GM23338 (cell line): Measurements from ENCODE around the gene KCNK3. TPM values are rescaled to one million over a fixed set of nuclear protein-coding genes. Genes with fewer than 3 reads are reported as not detected.

Experiments used
- ATAC-seq: fragments of 200-7000 bp; cut with Tn5 transposase; 3 replicates; pipeline ENCODE4 v1.9.1; 2020
- DNase-seq: peaks from one replicate; pipeline ENCODE4 v3.0.0-alpha.2; 2015; ENCODE audit warnings: low spot score
- H2AFZ ChIP-seq: fragments of 200-600 bp; sonication (generic); 2 replicates; pipeline ENCODE4 v1.8.0; 2016; ENCODE audit warnings: antibody characterized with exemption, mild to moderate bottlenecking, moderate library complexity
- H3F3A ChIP-seq: fragments of 200-600 bp; sonication (generic); replicated peaks from 2 replicates; pipeline ENCODE4 v1.8.0; 2017; ENCODE audit warnings: antibody characterized with exemption, mixed run types, low read depth
- H3K27ac ChIP-seq: fragments of 200-600 bp; sonication (generic); 2 replicates; pipeline ENCODE4 v1.6.1; 2016; ENCODE audit warnings: low read depth
- H3K27me3 ChIP-seq: fragments of 200-600 bp; sonication (generic); 2 replicates; pipeline ENCODE4 v1.8.0; 2016; ENCODE audit warnings: mild to moderate bottlenecking, mixed run types, moderate library complexity; ENCODE audit not compliant: insufficient read depth
- H3K36me3 ChIP-seq: fragments of 200-600 bp; sonication (generic); 2 replicates; pipeline ENCODE4 v1.8.0; 2016; ENCODE audit warnings: mild to moderate bottlenecking; ENCODE audit not compliant: insufficient read depth
- H3K4me1 ChIP-seq: fragments of 200-600 bp; sonication (generic); 2 replicates; pipeline ENCODE4 v1.8.0; 2016; ENCODE audit warnings: mild to moderate bottlenecking, moderate library complexity; ENCODE audit not compliant: insufficient read depth
- H3K4me2 ChIP-seq: fragments of 200-600 bp; sonication (generic); 2 replicates; pipeline ENCODE4 v1.7.1; 2017; ENCODE audit warnings: mixed run types
- H3K4me3 ChIP-seq: fragments of 200-600 bp; sonication (generic); 2 replicates; pipeline ENCODE4 v1.6.1; 2016; ENCODE audit warnings: mixed run types
- H3K79me2 ChIP-seq: fragments of 200-600 bp; sonication (generic); replicated peaks from 2 replicates; pipeline ENCODE4 v1.8.0; 2017; ENCODE audit warnings: mild to moderate bottlenecking; ENCODE audit not compliant: insufficient read depth
- H3K9me2 ChIP-seq: fragments of 200-600 bp; sonication (generic); 2 replicates; pipeline ENCODE4 v1.8.0; 2017; ENCODE audit not compliant: insufficient read depth
- H4K20me1 ChIP-seq: fragments of 200-600 bp; sonication (generic); replicated peaks from 2 replicates; pipeline ENCODE4 v1.8.0; 2017; ENCODE audit warnings: mild to moderate bottlenecking; ENCODE audit not compliant: insufficient read depth
- H3K27ac Mint-ChIP-seq: 2 replicates; pipeline ENCODE4 v1.8.0; 2020; ENCODE audit warnings: inconsistent platforms, mild to moderate bottlenecking, moderate library complexity, mixed read lengths
- H3K27me3 Mint-ChIP-seq: 3 replicates; pipeline ENCODE4 v1.8.0; 2022; ENCODE audit warnings: low read depth, mild to moderate bottlenecking, moderate library complexity, mixed read lengths, inconsistent platforms; ENCODE audit not compliant: insufficient read depth, poor library complexity
- H3K36me3 Mint-ChIP-seq: 3 replicates; pipeline ENCODE4 v1.8.0; 2021; ENCODE audit warnings: low read depth, mild to moderate bottlenecking, inconsistent platforms, moderate library complexity, mixed read lengths
- H3K4me1 Mint-ChIP-seq: 3 replicates; pipeline ENCODE4 v1.8.0; 2020; ENCODE audit warnings: mild to moderate bottlenecking, inconsistent platforms, mixed read lengths
- H3K4me3 Mint-ChIP-seq: 3 replicates; pipeline ENCODE4 v1.8.0; 2021; ENCODE audit warnings: moderate library complexity, mild to moderate bottlenecking, inconsistent platforms, mixed read lengths
- H3K9me3 Mint-ChIP-seq: 3 replicates; pipeline ENCODE4 v1.8.0; 2020; ENCODE audit warnings: moderate library complexity, mild to moderate bottlenecking, inconsistent platforms, mixed read lengths
- CREB1 ChIP-seq: fragments of 250-450 bp; sonication (Bioruptor Pico); IDR thresholded peaks from 2 replicates; pipeline ENCODE4 v1.5.0; 2020; ENCODE audit warnings: low read depth, mild to moderate bottlenecking, moderate library complexity
- CTCF ChIP-seq, 2 experiments: fragments of 200-600 bp in 1 of 2; sonication (generic) in 1 of 2; conservative IDR thresholded peaks; 2 replicates each; pipeline versions ENCODE4 v1.5.1 to v1.6.1; 2016 to 2017; ENCODE audit warnings: antibody characterized with exemption in 2 of 2, low read depth in 2 of 2, mild to moderate bottlenecking in 2 of 2, moderate library complexity in 1 of 2
- EZH2 ChIP-seq: fragments of 200-600 bp; sonication (generic); IDR thresholded peaks from one replicate; pipeline ENCODE4 v1.8.0; 2017; ENCODE audit warnings: antibody characterized with exemption, mild to moderate bottlenecking, low read depth; ENCODE audit not compliant: unreplicated experiment
- JUNB ChIP-seq: IDR thresholded peaks from one replicate; pipeline ENCODE4 v1.6.1; 2016; ENCODE audit warnings: antibody characterized with exemption; ENCODE audit not compliant: unreplicated experiment
- NANOG ChIP-seq: IDR thresholded peaks from 2 replicates; pipeline ENCODE4 v1.6.1; 2016; ENCODE audit warnings: antibody characterized with exemption, borderline replicate concordance
- POLR2AphosphoS5 ChIP-seq: IDR thresholded peaks from 2 replicates; pipeline ENCODE4 v1.6.1; 2016; ENCODE audit warnings: antibody characterized with exemption, low read depth
- ZNF114 ChIP-seq: fragments of 250-450 bp; sonication (Bioruptor Pico); IDR thresholded peaks from 2 replicates; pipeline ENCODE4 v1.5.0; 2020; ENCODE audit warnings: mild to moderate bottlenecking, moderate library complexity
- ZNF331 ChIP-seq: fragments of 250-450 bp; sonication (Bioruptor Pico); IDR thresholded peaks from 2 replicates; pipeline ENCODE4 v1.5.0; 2020; ENCODE audit warnings: low read depth, mild to moderate bottlenecking, moderate library complexity
- polyA plus RNA-seq: library from polyadenylated mRNA; unstranded; fragments of >200 nt; fragmentation: Nextera tagmentation; extraction: Ambion mirVana; gene quantifications from 2 replicates; pipeline ENCODE4 v1.2.1, GENCODE V29; 2016
- total RNA-seq: library from RNA; depleted of rRNA; stranded (reverse); fragments of >200 nt; shearing (Covaris generic); gene quantifications from 2 replicates; pipeline ENCODE4 v1.2.3, GENCODE V29; 2014
- TF ChIP-seq, protein P1 (sequence below): IDR thresholded peaks from one replicate; pipeline ENCODE4 v1.6.1; 2018; ENCODE audit warnings: antibody characterized with exemption; ENCODE audit not compliant: unreplicated experiment

The KCNK3 gene
- total and polyA plus RNA-seq, 2 experiments from 2014 or later, result not detected

- Histone ChIP-seq H4K20me1 (peaks cover 7% of the 10 kb centered on the region; the same call in 1 of the 2 replicates), H3F3A (no peaks in the 10 kb centered on the region), H3K27ac (no peak overlapping the region), H3K27me3 (peaks cover 9% of the 10 kb centered on the region; the same call in 1 of the 2 replicates), H3K4me1 (no peaks in the 10 kb centered on the region), H3K36me3 (no peaks in the 10 kb centered on the region), H3K9me2 (no peaks in the 10 kb centered on the region), H3K4me3 (no peak overlapping the region), H3K79me2 (no peaks in the 10 kb centered on the region), H3K4me2 (no peak overlapping the region), H2AFZ (no peak overlapping the region)
- Mint-ChIP-seq H3K27me3 (peaks cover 8% of the 10 kb centered on the region), H3K36me3 (no peaks in the 10 kb centered on the region), H3K27ac (no peak overlapping the region), H3K4me3 (no peak overlapping the region), H3K4me1 (peaks cover 18% of the 10 kb centered on the region), H3K9me3 (no peaks in the 10 kb centered on the region; the same call in 2 of the 3 replicates)
- DNase-seq (no peak), ATAC-seq (no peak)
- TF ChIP-seq ZNF331 (no peak), EZH2 (no peak), NANOG (no peak), POLR2AphosphoS5 (no peak)
- TF ChIP-seq, protein P1, sequence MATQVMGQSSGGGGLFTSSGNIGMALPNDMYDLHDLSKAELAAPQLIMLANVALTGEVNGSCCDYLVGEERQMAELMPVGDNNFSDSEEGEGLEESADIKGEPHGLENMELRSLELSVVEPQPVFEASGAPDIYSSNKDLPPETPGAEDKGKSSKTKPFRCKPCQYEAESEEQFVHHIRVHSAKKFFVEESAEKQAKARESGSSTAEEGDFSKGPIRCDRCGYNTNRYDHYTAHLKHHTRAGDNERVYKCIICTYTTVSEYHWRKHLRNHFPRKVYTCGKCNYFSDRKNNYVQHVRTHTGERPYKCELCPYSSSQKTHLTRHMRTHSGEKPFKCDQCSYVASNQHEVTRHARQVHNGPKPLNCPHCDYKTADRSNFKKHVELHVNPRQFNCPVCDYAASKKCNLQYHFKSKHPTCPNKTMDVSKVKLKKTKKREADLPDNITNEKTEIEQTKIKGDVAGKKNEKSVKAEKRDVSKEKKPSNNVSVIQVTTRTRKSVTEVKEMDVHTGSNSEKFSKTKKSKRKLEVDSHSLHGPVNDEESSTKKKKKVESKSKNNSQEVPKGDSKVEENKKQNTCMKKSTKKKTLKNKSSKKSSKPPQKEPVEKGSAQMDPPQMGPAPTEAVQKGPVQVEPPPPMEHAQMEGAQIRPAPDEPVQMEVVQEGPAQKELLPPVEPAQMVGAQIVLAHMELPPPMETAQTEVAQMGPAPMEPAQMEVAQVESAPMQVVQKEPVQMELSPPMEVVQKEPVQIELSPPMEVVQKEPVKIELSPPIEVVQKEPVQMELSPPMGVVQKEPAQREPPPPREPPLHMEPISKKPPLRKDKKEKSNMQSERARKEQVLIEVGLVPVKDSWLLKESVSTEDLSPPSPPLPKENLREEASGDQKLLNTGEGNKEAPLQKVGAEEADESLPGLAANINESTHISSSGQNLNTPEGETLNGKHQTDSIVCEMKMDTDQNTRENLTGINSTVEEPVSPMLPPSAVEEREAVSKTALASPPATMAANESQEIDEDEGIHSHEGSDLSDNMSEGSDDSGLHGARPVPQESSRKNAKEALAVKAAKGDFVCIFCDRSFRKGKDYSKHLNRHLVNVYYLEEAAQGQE, result no peak
Observed at GRCh38 chr2:26768759-26769088, 76.2 kb downstream of the KCNK3 start.

DNA sequence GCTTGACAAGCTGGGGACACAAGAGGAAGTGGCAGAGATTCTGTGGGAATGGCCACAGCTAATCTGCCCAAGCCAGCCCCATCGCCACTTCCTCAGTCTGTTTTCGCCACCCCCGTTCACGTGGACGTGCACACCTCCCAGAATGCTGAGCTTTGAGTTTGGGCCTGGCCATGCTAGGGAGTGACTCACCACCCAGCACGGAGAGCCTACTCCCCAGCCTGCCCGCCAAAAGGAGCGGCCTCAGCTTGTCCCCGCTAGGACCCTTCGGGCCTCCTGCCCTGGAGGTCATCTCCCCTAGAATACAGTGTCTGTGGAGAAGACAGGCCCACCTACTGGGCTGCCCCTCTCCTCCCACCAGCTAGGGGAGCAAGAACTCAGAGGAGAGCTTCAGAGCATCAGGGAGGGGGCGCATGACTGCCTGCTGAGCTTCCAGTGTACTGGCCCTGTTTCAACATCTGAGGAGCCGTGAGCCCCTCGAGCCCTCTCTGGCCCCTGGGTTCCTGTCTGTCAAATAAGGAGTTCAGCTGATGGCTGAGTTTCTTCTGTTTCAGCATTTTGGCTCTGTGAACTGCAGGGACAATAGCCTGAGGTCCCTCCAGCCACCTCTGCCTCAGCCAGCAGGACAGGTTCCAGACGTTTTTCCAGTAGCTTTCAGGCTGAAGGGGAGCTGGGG, 76.7 kb downstream of the KCNK3 start:
- H3K27ac Mint-ChIP-seq, result no peak overlapping the region
- no peak overlapping the region for H3K27ac ChIP-seq
- no peak overlapping the region for H3K4me3 ChIP-seq
- H3K9me2 ChIP-seq, result no peaks in the 10 kb centered on the region
- ATAC-seq, result no peak
- no peaks in the 10 kb centered on the region for H3F3A ChIP-seq
- H3K4me1 ChIP-seq, result no peaks in the 10 kb centered on the region
- H3K4me2 ChIP-seq, result no peak overlapping the region
- no peak overlapping the region for H3K4me3 Mint-ChIP-seq
- H3K27me3 Mint-ChIP-seq, result peaks cover 8% of the 10 kb centered on the region
- H3K79me2 ChIP-seq, result no peaks in the 10 kb centered on the region
- H4K20me1 ChIP-seq, result peaks cover 7% of the 10 kb centered on the region; the same call in 1 of the 2 replicates
- DNase-seq, result no peak
- no peaks in the 10 kb centered on the region for H3K36me3 ChIP-seq
- no peaks in the 10 kb centered on the region; the same call in 2 of the 3 replicates for H3K9me3 Mint-ChIP-seq
- H3K36me3 Mint-ChIP-seq, result no peaks in the 10 kb centered on the region
- peaks cover 9% of the 10 kb centered on the region; the same call in 1 of the 2 replicates for H3K27me3 ChIP-seq
- H3K4me1 Mint-ChIP-seq, result peaks cover 18% of the 10 kb centered on the region
- no peak overlapping the region for H2AFZ ChIP-seq
- TF ChIP-seq ZNF114 (CRISPR knock-in tag) (no peak), ZNF331 (no peak), CREB1 (CRISPR knock-in tag) (no peak), NANOG (no peak), CTCF (conservative IDR thresholded peaks at IDR 0.05; ENCODE audit: low read depth in 2 of 2) (no peak), JUNB (no peak), POLR2AphosphoS5 (no peak)
- TF ChIP-seq, protein P1, result no peak
